SK-N-SH treated with all-trans-retinoic acid at 6 μM for 48 hours (cell line): ENCODE measurements around the gene GNG10.

ENCODE experiments used
- ATAC-seq: fragments of 200-7000 bp; cut with Tn5 transposase; 3 replicates; pipeline ENCODE4 v1.9.1; 2020; ENCODE audit warnings: mild to moderate bottlenecking, moderate library complexity
- ARNTL ChIP-seq: fragments of 450-650 bp; formaldehyde crosslinking; IDR thresholded peaks from 2 replicates; pipeline ENCODE4 v1.5.0; 2020; ENCODE audit warnings: low read depth, mild to moderate bottlenecking, moderate library complexity, borderline replicate concordance
- BACH2 ChIP-seq: fragments of 250-450 bp; sonication (Bioruptor Pico); IDR thresholded peaks from 2 replicates; pipeline ENCODE4 v1.9.0; 2021; ENCODE audit warnings: mild to moderate bottlenecking, borderline replicate concordance
- CSDC2 ChIP-seq: fragments of 250-450 bp; sonication (Bioruptor Pico); IDR thresholded peaks from 2 replicates; pipeline ENCODE4 v1.5.0; 2020; ENCODE audit warnings: mild to moderate bottlenecking, moderate library complexity
- ESRRG ChIP-seq: fragments of 250-450 bp; sonication (Bioruptor Pico); IDR thresholded peaks from 2 replicates; pipeline ENCODE4 v1.6.1; 2021; ENCODE audit warnings: mild to moderate bottlenecking
- GLIS3 ChIP-seq: fragments of 250-450 bp; sonication (Bioruptor Pico); IDR thresholded peaks from 2 replicates; pipeline ENCODE4 v1.5.0; 2020; ENCODE audit warnings: mild to moderate bottlenecking, moderate library complexity
- ISL1 ChIP-seq: fragments of 250-450 bp; sonication (Bioruptor Pico); IDR thresholded peaks from 2 replicates; pipeline ENCODE4 v2.1.2; 2022; ENCODE audit warnings: mild to moderate bottlenecking, moderate library complexity
- OSR1 ChIP-seq: fragments of 250-450 bp; sonication (Bioruptor Pico); IDR thresholded peaks from 2 replicates; pipeline ENCODE4 v1.8.0; 2022; ENCODE audit warnings: moderate library complexity, mild to moderate bottlenecking, inconsistent platforms
- PPARA ChIP-seq: fragments of 250-450 bp; sonication (Bioruptor Pico); IDR thresholded peaks from 2 replicates; pipeline ENCODE4 v1.5.0; 2020; ENCODE audit warnings: mild to moderate bottlenecking, borderline replicate concordance
- RARB ChIP-seq: fragments of 250-450 bp; sonication (Bioruptor Pico); IDR thresholded peaks from 2 replicates; pipeline ENCODE4 v1.8.0; 2021; ENCODE audit warnings: mild to moderate bottlenecking, moderate library complexity
- TCF4 ChIP-seq: fragments of 250-450 bp; sonication (Bioruptor Pico); IDR thresholded peaks from 2 replicates; pipeline ENCODE4 v1.8.0; 2021; ENCODE audit warnings: mild to moderate bottlenecking, moderate library complexity, borderline replicate concordance
- TOX ChIP-seq: fragments of 250-450 bp; sonication (Bioruptor Pico); IDR thresholded peaks from 2 replicates; pipeline ENCODE4 v1.8.0; 2021; ENCODE audit warnings: mild to moderate bottlenecking, moderate library complexity, borderline replicate concordance
- ZC3H10 ChIP-seq: fragments of 250-450 bp; sonication (Bioruptor Pico); IDR thresholded peaks from 2 replicates; pipeline ENCODE4 v1.5.1; 2021; ENCODE audit warnings: mild to moderate bottlenecking, moderate library complexity
- ZFP3 ChIP-seq: fragments of 250-450 bp; sonication (Bioruptor Pico); IDR thresholded peaks from 2 replicates; pipeline ENCODE4 v1.5.0; 2020; ENCODE audit warnings: mild to moderate bottlenecking, moderate library complexity
- ZFP30 ChIP-seq: fragments of 450-650 bp; formaldehyde crosslinking; IDR thresholded peaks from 2 replicates; pipeline ENCODE4 v1.5.0; 2022; ENCODE audit warnings: mild to moderate bottlenecking, moderate library complexity
- ZNF70 ChIP-seq: fragments of 450-650 bp; formaldehyde crosslinking; IDR thresholded peaks from 2 replicates; pipeline ENCODE4 v1.5.0; 2020; ENCODE audit warnings: mild to moderate bottlenecking, moderate library complexity
- ZNF8 ChIP-seq: fragments of 450-650 bp; formaldehyde crosslinking; IDR thresholded peaks from 2 replicates; pipeline ENCODE4 v1.5.0; 2020; ENCODE audit warnings: mild to moderate bottlenecking, moderate library complexity
- TF ChIP-seq, protein P1 (sequence below): fragments of 250-450 bp; sonication (Bioruptor Pico); IDR thresholded peaks from 2 replicates; pipeline ENCODE4 v1.5.1; 2021; ENCODE audit warnings: mild to moderate bottlenecking, moderate library complexity
- TF ChIP-seq, protein P2 (sequence below): fragments of 250-450 bp; sonication (Bioruptor Pico); IDR thresholded peaks from 2 replicates; pipeline ENCODE4 v1.5.1; 2020; ENCODE audit warnings: low read depth, mild to moderate bottlenecking, moderate library complexity
- TF ChIP-seq, protein P3 (sequence below): fragments of 250-450 bp; sonication (Bioruptor Pico); IDR thresholded peaks from 2 replicates; pipeline ENCODE4 v1.8.0; 2020; ENCODE audit warnings: mild to moderate bottlenecking, moderate library complexity, borderline replicate concordance
- TF ChIP-seq, protein P4 (sequence below): fragments of 250-450 bp; sonication (Bioruptor Pico); IDR thresholded peaks from 2 replicates; pipeline ENCODE4 v1.8.0; 2021; ENCODE audit warnings: low read depth, mild to moderate bottlenecking, moderate library complexity, borderline replicate concordance
- TF ChIP-seq, protein P5 (sequence below): fragments of 250-450 bp; sonication (Bioruptor Pico); IDR thresholded peaks from 2 replicates; pipeline ENCODE4 v1.5.0; 2020; ENCODE audit warnings: mild to moderate bottlenecking, moderate library complexity

GNG10 gene

DNA sequence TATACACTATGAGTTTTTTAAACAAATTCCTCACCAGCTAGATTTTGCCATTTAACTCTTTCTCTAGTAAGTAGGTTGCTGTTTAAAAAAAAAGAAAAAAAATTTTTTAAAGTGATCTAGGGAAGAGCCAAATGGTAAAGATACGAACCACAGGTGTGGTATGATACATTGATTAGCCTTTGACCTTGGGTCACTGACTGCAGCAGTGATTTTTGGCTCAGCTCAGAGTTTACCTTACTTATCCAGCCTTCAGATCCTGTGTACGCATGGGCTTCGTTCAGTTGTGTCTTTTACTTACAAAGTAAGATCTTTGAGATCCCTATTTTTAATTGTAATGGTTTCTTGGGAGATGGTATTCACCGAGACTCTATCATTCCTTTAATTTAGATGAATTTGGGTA, 12.4 kb upstream of the GNG10 start:
- TF ChIP-seq ZFP30 (CRISPR knock-in tag) (no peak), ZNF70 (no peak), ZNF8 (CRISPR knock-in tag) (no peak), ARNTL (CRISPR knock-in tag) (no peak), OSR1 (CRISPR knock-in tag) (no peak), PPARA (CRISPR knock-in tag) (no peak), ESRRG (no peak), RARB (no peak), GLIS3 (CRISPR knock-in tag) (no peak), ZC3H10 (no peak), CSDC2 (no peak), BACH2 (CRISPR knock-in tag) (no peak)
- TF ChIP-seq, protein P1, sequence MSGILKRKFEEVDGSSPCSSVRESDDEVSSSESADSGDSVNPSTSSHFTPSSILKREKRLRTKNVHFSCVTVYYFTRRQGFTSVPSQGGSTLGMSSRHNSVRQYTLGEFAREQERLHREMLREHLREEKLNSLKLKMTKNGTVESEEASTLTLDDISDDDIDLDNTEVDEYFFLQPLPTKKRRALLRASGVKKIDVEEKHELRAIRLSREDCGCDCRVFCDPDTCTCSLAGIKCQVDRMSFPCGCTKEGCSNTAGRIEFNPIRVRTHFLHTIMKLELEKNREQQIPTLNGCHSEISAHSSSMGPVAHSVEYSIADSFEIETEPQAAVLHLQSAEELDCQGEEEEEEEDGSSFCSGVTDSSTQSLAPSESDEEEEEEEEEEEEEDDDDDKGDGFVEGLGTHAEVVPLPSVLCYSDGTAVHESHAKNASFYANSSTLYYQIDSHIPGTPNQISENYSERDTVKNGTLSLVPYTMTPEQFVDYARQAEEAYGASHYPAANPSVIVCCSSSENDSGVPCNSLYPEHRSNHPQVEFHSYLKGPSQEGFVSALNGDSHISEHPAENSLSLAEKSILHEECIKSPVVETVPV (CRISPR knock-in tag), result no peak
- TF ChIP-seq, protein P2, sequence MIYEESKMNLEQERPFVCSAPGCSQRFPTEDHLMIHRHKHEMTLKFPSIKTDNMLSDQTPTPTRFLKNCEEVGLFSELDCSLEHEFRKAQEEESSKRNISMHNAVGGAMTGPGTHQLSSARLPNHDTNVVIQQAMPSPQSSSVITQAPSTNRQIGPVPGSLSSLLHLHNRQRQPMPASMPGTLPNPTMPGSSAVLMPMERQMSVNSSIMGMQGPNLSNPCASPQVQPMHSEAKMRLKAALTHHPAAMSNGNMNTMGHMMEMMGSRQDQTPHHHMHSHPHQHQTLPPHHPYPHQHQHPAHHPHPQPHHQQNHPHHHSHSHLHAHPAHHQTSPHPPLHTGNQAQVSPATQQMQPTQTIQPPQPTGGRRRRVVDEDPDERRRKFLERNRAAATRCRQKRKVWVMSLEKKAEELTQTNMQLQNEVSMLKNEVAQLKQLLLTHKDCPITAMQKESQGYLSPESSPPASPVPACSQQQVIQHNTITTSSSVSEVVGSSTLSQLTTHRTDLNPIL, result no peak
- TF ChIP-seq, protein P3, sequence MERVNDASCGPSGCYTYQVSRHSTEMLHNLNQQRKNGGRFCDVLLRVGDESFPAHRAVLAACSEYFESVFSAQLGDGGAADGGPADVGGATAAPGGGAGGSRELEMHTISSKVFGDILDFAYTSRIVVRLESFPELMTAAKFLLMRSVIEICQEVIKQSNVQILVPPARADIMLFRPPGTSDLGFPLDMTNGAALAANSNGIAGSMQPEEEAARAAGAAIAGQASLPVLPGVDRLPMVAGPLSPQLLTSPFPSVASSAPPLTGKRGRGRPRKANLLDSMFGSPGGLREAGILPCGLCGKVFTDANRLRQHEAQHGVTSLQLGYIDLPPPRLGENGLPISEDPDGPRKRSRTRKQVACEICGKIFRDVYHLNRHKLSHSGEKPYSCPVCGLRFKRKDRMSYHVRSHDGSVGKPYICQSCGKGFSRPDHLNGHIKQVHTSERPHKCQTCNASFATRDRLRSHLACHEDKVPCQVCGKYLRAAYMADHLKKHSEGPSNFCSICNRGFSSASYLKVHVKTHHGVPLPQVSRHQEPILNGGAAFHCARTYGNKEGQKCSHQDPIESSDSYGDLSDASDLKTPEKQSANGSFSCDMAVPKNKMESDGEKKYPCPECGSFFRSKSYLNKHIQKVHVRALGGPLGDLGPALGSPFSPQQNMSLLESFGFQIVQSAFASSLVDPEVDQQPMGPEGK, result no peak

DNA sequence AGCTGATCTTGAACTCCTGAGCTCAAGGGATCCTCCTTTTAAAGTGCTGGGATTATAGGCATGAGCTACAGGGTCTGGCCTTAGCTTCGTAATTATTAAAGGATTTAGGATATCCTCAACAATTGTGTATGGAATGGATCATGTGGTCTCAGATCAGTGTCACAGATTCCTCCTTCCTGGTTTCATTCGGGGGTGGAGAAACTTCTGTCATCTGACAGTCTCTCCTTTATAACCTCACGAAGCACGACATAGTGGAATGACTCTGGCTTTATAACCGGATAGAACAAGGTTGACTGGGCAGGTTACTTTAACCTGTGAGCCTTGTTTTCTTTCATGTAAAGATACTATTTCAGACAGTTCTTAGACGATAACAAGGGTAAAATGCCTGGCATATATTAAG, 4.4 kb upstream of the GNG10 start:
- TF ChIP-seq ZNF8 (CRISPR knock-in tag) (no peak), ZFP3 (CRISPR knock-in tag) (no peak)
- TF ChIP-seq, protein P4, sequence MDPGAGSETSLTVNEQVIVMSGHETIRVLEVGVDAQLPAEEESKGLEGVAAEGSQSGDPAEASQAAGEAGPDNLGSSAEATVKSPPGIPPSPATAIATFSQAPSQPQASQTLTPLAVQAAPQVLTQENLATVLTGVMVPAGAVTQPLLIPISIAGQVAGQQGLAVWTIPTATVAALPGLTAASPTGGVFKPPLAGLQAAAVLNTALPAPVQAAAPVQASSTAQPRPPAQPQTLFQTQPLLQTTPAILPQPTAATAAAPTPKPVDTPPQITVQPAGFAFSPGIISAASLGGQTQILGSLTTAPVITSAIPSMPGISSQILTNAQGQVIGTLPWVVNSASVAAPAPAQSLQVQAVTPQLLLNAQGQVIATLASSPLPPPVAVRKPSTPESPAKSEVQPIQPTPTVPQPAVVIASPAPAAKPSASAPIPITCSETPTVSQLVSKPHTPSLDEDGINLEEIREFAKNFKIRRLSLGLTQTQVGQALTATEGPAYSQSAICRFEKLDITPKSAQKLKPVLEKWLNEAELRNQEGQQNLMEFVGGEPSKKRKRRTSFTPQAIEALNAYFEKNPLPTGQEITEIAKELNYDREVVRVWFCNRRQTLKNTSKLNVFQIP, result no peak
- TF ChIP-seq, protein P5, sequence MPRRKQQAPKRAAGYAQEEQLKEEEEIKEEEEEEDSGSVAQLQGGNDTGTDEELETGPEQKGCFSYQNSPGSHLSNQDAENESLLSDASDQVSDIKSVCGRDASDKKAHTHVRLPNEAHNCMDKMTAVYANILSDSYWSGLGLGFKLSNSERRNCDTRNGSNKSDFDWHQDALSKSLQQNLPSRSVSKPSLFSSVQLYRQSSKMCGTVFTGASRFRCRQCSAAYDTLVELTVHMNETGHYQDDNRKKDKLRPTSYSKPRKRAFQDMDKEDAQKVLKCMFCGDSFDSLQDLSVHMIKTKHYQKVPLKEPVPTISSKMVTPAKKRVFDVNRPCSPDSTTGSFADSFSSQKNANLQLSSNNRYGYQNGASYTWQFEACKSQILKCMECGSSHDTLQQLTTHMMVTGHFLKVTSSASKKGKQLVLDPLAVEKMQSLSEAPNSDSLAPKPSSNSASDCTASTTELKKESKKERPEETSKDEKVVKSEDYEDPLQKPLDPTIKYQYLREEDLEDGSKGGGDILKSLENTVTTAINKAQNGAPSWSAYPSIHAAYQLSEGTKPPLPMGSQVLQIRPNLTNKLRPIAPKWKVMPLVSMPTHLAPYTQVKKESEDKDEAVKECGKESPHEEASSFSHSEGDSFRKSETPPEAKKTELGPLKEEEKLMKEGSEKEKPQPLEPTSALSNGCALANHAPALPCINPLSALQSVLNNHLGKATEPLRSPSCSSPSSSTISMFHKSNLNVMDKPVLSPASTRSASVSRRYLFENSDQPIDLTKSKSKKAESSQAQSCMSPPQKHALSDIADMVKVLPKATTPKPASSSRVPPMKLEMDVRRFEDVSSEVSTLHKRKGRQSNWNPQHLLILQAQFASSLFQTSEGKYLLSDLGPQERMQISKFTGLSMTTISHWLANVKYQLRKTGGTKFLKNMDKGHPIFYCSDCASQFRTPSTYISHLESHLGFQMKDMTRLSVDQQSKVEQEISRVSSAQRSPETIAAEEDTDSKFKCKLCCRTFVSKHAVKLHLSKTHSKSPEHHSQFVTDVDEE (CRISPR knock-in tag), result no peak
- ATAC-seq, result no peak

More for the DNA sequence above, 12.4 kb upstream of the GNG10 start:
- ATAC-seq, result no peak

DNA sequence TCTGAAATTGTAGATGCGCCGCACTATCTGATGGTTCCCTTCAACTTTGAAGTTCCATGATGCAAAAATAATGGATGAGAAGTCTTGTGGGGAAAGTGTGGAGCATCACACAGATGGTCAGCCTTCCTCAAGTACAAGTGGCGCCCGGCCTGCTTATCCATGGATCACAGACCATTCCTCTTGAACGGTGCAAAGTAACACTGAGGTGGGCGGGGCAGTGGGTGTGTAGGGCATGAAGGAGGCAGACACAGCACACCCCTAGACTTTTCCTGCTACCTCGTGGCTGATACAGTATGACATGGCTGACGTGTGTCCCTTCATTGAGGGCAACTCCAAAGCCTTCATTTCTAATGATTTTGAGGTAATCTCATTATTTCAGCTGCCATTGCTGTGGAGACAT, 2.5 kb upstream of the GNG10 start:
- no peak for ATAC-seq
- TF ChIP-seq TOX (CRISPR knock-in tag) (no peak), ESRRG (no peak), OSR1 (CRISPR knock-in tag) (no peak)

DNA sequence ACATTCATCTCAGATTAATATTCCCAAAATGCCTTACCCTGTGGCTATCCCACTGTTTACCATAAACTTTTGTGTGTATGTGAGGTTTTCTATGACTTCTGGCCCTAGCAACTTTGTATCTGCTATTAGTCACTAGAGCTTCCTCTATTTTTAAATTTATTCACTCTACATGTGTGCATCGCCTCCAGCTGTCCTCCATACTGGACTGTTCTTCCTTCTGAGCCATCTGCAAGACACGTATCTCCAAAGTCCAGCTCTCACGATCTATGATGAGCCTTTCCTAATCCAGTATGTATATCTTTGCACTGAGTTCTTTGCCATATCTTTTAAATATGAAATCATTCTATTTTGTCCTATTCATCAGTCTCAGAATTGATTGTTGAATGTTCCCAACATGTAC, 1.7 kb upstream of the GNG10 start:
- TF ChIP-seq OSR1 (CRISPR knock-in tag), result no peak
- TF ChIP-seq, protein P3, result no peak
- TF ChIP-seq ISL1 (CRISPR knock-in tag), result no peak
- TF ChIP-seq PPARA (CRISPR knock-in tag), result no peak
- no peak for TF ChIP-seq RARB
- no peak for TF ChIP-seq TCF4 (CRISPR knock-in tag)
- TF ChIP-seq, protein P5 (CRISPR knock-in tag), result no peak
- no peak for TF ChIP-seq CSDC2
- no peak for ATAC-seq
